ENCODE results near the gene DGKI.

Gene DGKI

GRCh38 chr7:137480824-137481365 lies 365.9 kb downstream of the DGKI start:
- TF ChIP-seq ZNF146 (tag by site-specific recombination; IDR thresholded peaks at IDR 0.05) (no peak), KLF10 (tag by site-specific recombination; IDR thresholded peaks at IDR 0.05) (no peak), ZBTB7A (tag by site-specific recombination; IDR thresholded peaks at IDR 0.05; ENCODE audit: low read depth) (no peak), ZNF335 (tag by site-specific recombination; conservative IDR thresholded peaks at IDR 0.05) (no peak), PRDM1 (tag by site-specific recombination; IDR thresholded peaks at IDR 0.05) (no peak), GLIS1 (tag by site-specific recombination; IDR thresholded peaks at IDR 0.05) (no peak), GFI1B (tag by site-specific recombination; IDR thresholded peaks at IDR 0.05) (no peak), ZNF2 (tag by site-specific recombination; IDR thresholded peaks at IDR 0.05) (no peak), RBAK (tag by site-specific recombination; IDR thresholded peaks at IDR 0.05) (no peak), ZNF24 (tag by site-specific recombination; IDR thresholded peaks at IDR 0.05) (no peak), ZNF624 (tag by site-specific recombination; IDR thresholded peaks at IDR 0.05) (no peak), ZNF580 (tag by site-specific recombination; IDR thresholded peaks at IDR 0.05) (no peak), OVOL3 (tag by site-specific recombination; IDR thresholded peaks at IDR 0.05) (no peak), ZBTB1 (tag by site-specific recombination; IDR thresholded peaks at IDR 0.05) (no peak), ZNF585B (tag by site-specific recombination; IDR thresholded peaks at IDR 0.05) (no peak)
- no peak overlapping the region for H3K4me3 ChIP-seq (ENCODE audit: low read depth, low read length)
- ChIA-PET CTCF (interaction anchor here (0.6 to 1.0 kb wide), 2 partner anchors 11 to 791 kb away, joined by 3 to 4 read pairs; no protein-coding TSS in a partner anchor), POLR2A (no interaction called here)
- H3K36me3 ChIP-seq (ENCODE audit: control insufficient read depth in 2 of 2, insufficient read depth in 1 of 2, low read length in 2 of 2) = no peaks in the 10 kb centered on the region
- H3K4me1 ChIP-seq (ENCODE audit: control insufficient read depth, insufficient read depth, low read length) = no peaks in the 10 kb centered on the region
- no peak overlapping the region for H3K27ac ChIP-seq (ENCODE audit: extremely low read depth, low read depth, low read length)
- no peaks in the 10 kb centered on the region for H3K9me3 ChIP-seq (ENCODE audit: control insufficient read depth, insufficient read depth, low read depth, low read length)

- no peaks in the 10 kb centered on the region for H3K36me3 ChIP-seq (ENCODE audit: control insufficient read depth in 2 of 2, insufficient read depth in 1 of 2, low read length in 2 of 2)
- POLR2A ChIA-PET = no interaction called here
- CTCF ChIA-PET = no interaction called here
- no peaks in the 10 kb centered on the region for H3K4me1 ChIP-seq (ENCODE audit: control insufficient read depth, insufficient read depth, low read length)
- H3K4me3 ChIP-seq (ENCODE audit: low read depth, low read length) = no peak overlapping the region
- no peaks in the 10 kb centered on the region for H3K9me3 ChIP-seq (ENCODE audit: control insufficient read depth, insufficient read depth, low read depth, low read length)
- H3K27ac ChIP-seq (ENCODE audit: extremely low read depth, low read depth, low read length) = no peak overlapping the region
- TF ChIP-seq ZNF391 (tag by site-specific recombination; IDR thresholded peaks at IDR 0.05; ENCODE audit: borderline replicate concordance, low read depth) = no peak
- TF ChIP-seq ZNF704 (tag by site-specific recombination; IDR thresholded peaks at IDR 0.05) = no peak
- TF ChIP-seq ZBTB10 (tag by site-specific recombination; IDR thresholded peaks at IDR 0.05) = no peak
- TF ChIP-seq ZNF747 (tag by site-specific recombination; IDR thresholded peaks at IDR 0.05) = no peak
- TF ChIP-seq ZNF18 (tag by site-specific recombination; IDR thresholded peaks at IDR 0.05) = no peak
- no peak for TF ChIP-seq TSHZ1 (tag by site-specific recombination; IDR thresholded peaks at IDR 0.05; ENCODE audit: borderline replicate concordance)
- TF ChIP-seq TRIM28 (IDR thresholded peaks at IDR 0.05; ENCODE audit: borderline replicate concordance, low read length) = no peak
- no peak for TF ChIP-seq ZNF521 (tag by site-specific recombination; IDR thresholded peaks at IDR 0.05)
- TF ChIP-seq ZNF223 (tag by site-specific recombination; IDR thresholded peaks at IDR 0.05) = no peak
- TF ChIP-seq ZNF677 (tag by site-specific recombination; IDR thresholded peaks at IDR 0.05) = no peak
- no peak for TF ChIP-seq ZNF76 (tag by site-specific recombination; IDR thresholded peaks at IDR 0.05; ENCODE audit: borderline replicate concordance, low read depth)
These were observed 366.4 kb downstream of the DGKI start for GRCh38 chr7:137480401-137480800.
